Endothelial cell of umbilical vein (primary cell): Measurements from ENCODE around the gene C17orf114.

Experiments used
- BruUV-seq: library from RNA; stranded (reverse); fragments of 400-500 nt; replicated peaks from 2 replicates; lab custom pipeline; 2021; lab: Mats Ljungman, UMichigan
- CTCF ChIA-PET: fragments of 300-600, 350-600 bp; sonication (Branson Sonifier 250); formaldehyde crosslinking; loops from one replicate; lab custom pipeline; 2021; ENCODE audit warnings: antibody characterized with exemption, inconsistent platforms; lab: Charles Lee
- POLR2A ChIA-PET: fragments of 300-600, 350-600 bp; sonication (Branson Sonifier 250); formaldehyde crosslinking; loops from one replicate; lab custom pipeline; 2021; ENCODE audit warnings: antibody characterized with exemption, inconsistent platforms; lab: Charles Lee
- DNase-seq: peaks from one replicate; pipeline ENCODE4 v3.0.0-alpha.2; 2011; ENCODE audit warnings: low read depth, low spot score
- FAIRE-seq: peaks from 2 replicates; lab custom pipeline; 2011; peaks lifted over from hg19 to GRCh38; lab: Jason Lieb, UNC
- H2AFZ ChIP-seq: 2 replicates; pipeline ENCODE4 v1.6.0; 2012; ENCODE audit warnings: low read depth, low read length, control low read depth, inconsistent platforms
- H3K27ac ChIP-seq: 2 replicates; pipeline ENCODE4 v1.5.1; 2011; ENCODE audit warnings: low read depth, mild to moderate bottlenecking, control low read depth, low read length, moderate library complexity; ENCODE audit not compliant: insufficient read depth
- H3K27me3 ChIP-seq, 2 experiments: 2 replicates each; pipeline versions ENCODE4 v1.6.0 to v1.6.1; 2011; ENCODE audit warnings: low read length in 2 of 2, mixed read lengths in 1 of 2; ENCODE audit not compliant: control insufficient read depth in 2 of 2, insufficient read depth in 2 of 2
- H3K36me3 ChIP-seq, 2 experiments: 2 replicates in 1 of 2; 3 replicates in 1 of 2; pipeline ENCODE4 v1.5.1; 2011; ENCODE audit warnings: low read length in 2 of 2, mild to moderate bottlenecking in 1 of 2, moderate library complexity in 1 of 2; ENCODE audit not compliant: control insufficient read depth in 2 of 2, insufficient read depth in 2 of 2; ENCODE audit errors: extremely low read depth in 1 of 2
- H3K4me1 ChIP-seq: 3 replicates; pipeline ENCODE4 v1.5.1; 2011; ENCODE audit warnings: mild to moderate bottlenecking, low read length; ENCODE audit not compliant: control insufficient read depth, insufficient read depth; ENCODE audit errors: extremely low read depth
- H3K4me2 ChIP-seq: 2 replicates; pipeline ENCODE4 v1.6.1; 2011; ENCODE audit warnings: low read length, control low read depth, mixed read lengths; ENCODE audit not compliant: insufficient read depth
- H3K4me3 ChIP-seq, 3 experiments: fragments of 200-600 bp in 1 of 3; sonication (generic), shearing (Covaris generic) in 1 of 3; replicated peaks in 1 of 3; 2 replicates each; pipeline ENCODE4 v1.5.1; 2011 to 2016; ENCODE audit warnings: control low read depth in 3 of 3, low read length in 3 of 3, mild to moderate bottlenecking in 2 of 3, inconsistent platforms in 1 of 3, low read depth in 1 of 3, moderate library complexity in 1 of 3; ENCODE audit not compliant: insufficient read depth in 1 of 3
- H3K79me2 ChIP-seq: 2 replicates; pipeline ENCODE4 v1.6.0; 2012; ENCODE audit warnings: low read length, inconsistent platforms; ENCODE audit not compliant: control insufficient read depth, insufficient read depth
- H3K9ac ChIP-seq: replicated peaks from 2 replicates; pipeline ENCODE3; 2011; ENCODE audit warnings: low read length, control low read depth; ENCODE audit not compliant: insufficient read depth; ENCODE audit errors: extremely low read depth
- H3K9me1 ChIP-seq: replicated peaks from 3 replicates; pipeline ENCODE4 v1.6.0; 2011; ENCODE audit warnings: mild to moderate bottlenecking, low read length; ENCODE audit not compliant: control insufficient read depth, insufficient read depth; ENCODE audit errors: extremely low read depth
- H3K9me3 ChIP-seq: replicated peaks from 2 replicates; pipeline ENCODE4 v1.5.1; 2012; ENCODE audit warnings: low read length, inconsistent platforms; ENCODE audit not compliant: control insufficient read depth, insufficient read depth
- H4K20me1 ChIP-seq: replicated peaks from 2 replicates; pipeline ENCODE3; 2011; ENCODE audit warnings: mild to moderate bottlenecking, low read length; ENCODE audit not compliant: control insufficient read depth, insufficient read depth; ENCODE audit errors: extremely low read depth
- CTCF ChIP-seq, 2 donors: IDR thresholded peaks; 1 replicate in 1 of 2; 2 replicates in 1 of 2; pipeline ENCODE4 v1.5.1; 2011; ENCODE audit warnings: low read length in 2 of 2, mild to moderate bottlenecking in 2 of 2, moderate library complexity in 2 of 2, control low read depth in 1 of 2, inconsistent platforms in 1 of 2, low read depth in 1 of 2; ENCODE audit not compliant: insufficient read depth in 1 of 2; ENCODE audit errors: extremely low read depth in 1 of 2
- EZH2 ChIP-seq: IDR thresholded peaks from 2 replicates; pipeline ENCODE4 v1.6.1; 2012; ENCODE audit warnings: borderline replicate concordance, low read depth, mild to moderate bottlenecking, moderate library complexity, low read length, inconsistent platforms; ENCODE audit not compliant: severe bottlenecking
- FOS ChIP-seq: IDR thresholded peaks from 2 replicates; pipeline ENCODE4 v1.6.1; 2011; ENCODE audit warnings: mild to moderate bottlenecking, low read length, moderate library complexity, borderline replicate concordance; ENCODE audit not compliant: insufficient read depth
- GATA2 ChIP-seq: IDR thresholded peaks from 2 replicates; pipeline ENCODE4 v1.7.0; 2011; ENCODE audit warnings: low read depth, mild to moderate bottlenecking, moderate library complexity, mixed read lengths, low read length; ENCODE audit not compliant: insufficient read length, insufficient read depth
- JUN ChIP-seq: IDR thresholded peaks from 2 replicates; pipeline ENCODE4 v1.6.1; 2011; ENCODE audit warnings: borderline replicate concordance, low read depth; ENCODE audit not compliant: insufficient read length, insufficient read depth
- MAX ChIP-seq: IDR thresholded peaks from 2 replicates; pipeline ENCODE4 v1.6.1; 2011; ENCODE audit not compliant: insufficient read depth, insufficient read length
- MYC ChIP-seq: IDR thresholded peaks from one replicate; pipeline ENCODE4 v1.6.1; 2011; ENCODE audit warnings: mild to moderate bottlenecking, low read depth, low read length
- POLR2A ChIP-seq: IDR thresholded peaks from 2 replicates; pipeline ENCODE4 v1.6.1; 2012; ENCODE audit warnings: low read depth, mild to moderate bottlenecking, control low read depth, low read length
- POLR2AphosphoS5 ChIP-seq: IDR thresholded peaks from 2 replicates; pipeline ENCODE4 v1.6.1; 2012; ENCODE audit warnings: low read depth, mild to moderate bottlenecking, control low read depth, low read length, moderate library complexity; ENCODE audit not compliant: insufficient read depth
- dilution Hi-C: fragments of 300-500 bp; cut with MboI; formaldehyde crosslinking; loops from one replicate; pipeline ENCODE4 v1.15.0; 2019; ENCODE audit warnings: low sequenced_read_pairs; ENCODE audit not compliant: extremely low pct_ligation_motif_present
- intact Hi-C: fragments of 100-400 bp; cut with micrococcal nuclease; formaldehyde crosslinking; loops from one replicate; pipeline ENCODE4 v1.10.0; 2022

Gene C17orf114

GRCh38 chr17:4759776-4760236 lies 42.3 kb downstream of the C17orf114 start:
- H4K20me1 ChIP-seq, result no peaks in the 10 kb centered on the region
- CTCF ChIA-PET, result no interaction called here
- no peaks in the 10 kb centered on the region for H3K36me3 ChIP-seq
- no TSS peak for BruUV-seq
- POLR2A ChIA-PET, result no interaction called here
- dilution Hi-C loops, result no loop called here
- no peaks in the 10 kb centered on the region for H3K9me1 ChIP-seq
- no peaks in the 10 kb centered on the region for H3K4me1 ChIP-seq
- peaks cover 7 to 9% of the 10 kb centered on the region in 2 experiments for H3K27me3 ChIP-seq
- H3K9ac ChIP-seq, result no peak overlapping the region
- H3K9me3 ChIP-seq, result no peaks in the 10 kb centered on the region
- no peak overlapping the region for H3K4me3 ChIP-seq
- H3K27ac ChIP-seq, result no peak overlapping the region
- H3K79me2 ChIP-seq, result no peaks in the 10 kb centered on the region
- no peak overlapping the region for H3K4me2 ChIP-seq
- intact Hi-C loops, result no loop called here
- H2AFZ ChIP-seq, result no peak overlapping the region
- TF ChIP-seq POLR2A, result no peak
- TF ChIP-seq FOS, result no peak
- no peak for TF ChIP-seq POLR2AphosphoS5
- no peak for TF ChIP-seq MYC
- no peak for TF ChIP-seq GATA2
- no peak for TF ChIP-seq JUN
- TF ChIP-seq MAX, result no peak
- no peak for TF ChIP-seq CTCF (IDR thresholded peaks at IDR 0.05; ENCODE audit: extremely low read depth in 1 of 2, insufficient read depth in 1 of 2, low read depth in 1 of 2, low read length in 2 of 2)
- TF ChIP-seq EZH2, result no peak
- no peak for FAIRE-seq
- no peak for DNase-seq
